Measurements from ENCODE around the gene MPND.

MPND gene

GRCh38 chr19:4365791-4366665, 22.7 kb downstream of the MPND start:
- no peak for DNase-seq (ENCODE audit: low read depth in 4 of 4, low spot score in 1 of 4)

- DNase-seq (ENCODE audit: low read depth in 4 of 4, low spot score in 1 of 4): no peak
These were observed 23.4 kb downstream of the MPND start for GRCh38 chr19:4366666-4367335.

GRCh38 chr19:4367336-4367723, 24.0 kb downstream of the MPND start:
- no peak for DNase-seq (ENCODE audit: low read depth in 4 of 4, low spot score in 1 of 4)

- no peak for DNase-seq (ENCODE audit: low read depth in 4 of 4, low spot score in 1 of 4)
These were observed 24.4 kb downstream of the MPND start for GRCh38 chr19:4367781-4368127.

- DNase-seq (ENCODE audit: low read depth in 4 of 4, low spot score in 1 of 4): no peak
These were observed 24.9 kb downstream of the MPND start for GRCh38 chr19:4368128-4368820.

- peak in 3 of 4 experiments; percentile 28 to 67 (median 37) for DNase-seq (ENCODE audit: low read depth in 4 of 4, low spot score in 1 of 4)
These were observed 25.9 kb downstream of the MPND start for GRCh38 chr19:4369109-4369887.

- peak; percentile 52 to 73 (median 58) for DNase-seq (ENCODE audit: low read depth in 4 of 4, low spot score in 1 of 4)
These were observed 26.5 kb downstream of the MPND start for GRCh38 chr19:4369888-4370260.

GRCh38 chr19:4370418-4371041, 27.2 kb downstream of the MPND start:
- DNase-seq (ENCODE audit: low read depth in 4 of 4, low spot score in 1 of 4): no peak

GRCh38 chr19:4371247-4372164, 28.1 kb downstream of the MPND start:
- DNase-seq (ENCODE audit: low read depth in 4 of 4, low spot score in 1 of 4): no peak

GRCh38 chr19:4372165-4373012, 29.0 kb downstream of the MPND start:
- no peak for DNase-seq (ENCODE audit: low read depth in 4 of 4, low spot score in 1 of 4)

GRCh38 chr19:4373013-4373367, 29.6 kb downstream of the MPND start:
- DNase-seq (ENCODE audit: low read depth in 4 of 4, low spot score in 1 of 4): no peak

GRCh38 chr19:4373601-4374497, 30.5 kb downstream of the MPND start:
- DNase-seq (ENCODE audit: low read depth in 4 of 4, low spot score in 1 of 4): no peak

- DNase-seq (ENCODE audit: low read depth in 4 of 4, low spot score in 1 of 4): no peak
These were observed 31.3 kb downstream of the MPND start for GRCh38 chr19:4374498-4375163.

GRCh38 chr19:4375164-4376027, 32.0 kb downstream of the MPND start:
- DNase-seq (ENCODE audit: low read depth in 4 of 4, low spot score in 1 of 4): no peak

- no peak for DNase-seq (ENCODE audit: low read depth in 4 of 4, low spot score in 1 of 4)
These were observed 32.8 kb downstream of the MPND start for GRCh38 chr19:4376028-4376670.

- DNase-seq (ENCODE audit: low read depth in 4 of 4, low spot score in 1 of 4): no peak
These were observed 33.3 kb downstream of the MPND start for GRCh38 chr19:4376671-4376990.

All from stimulated activated CD4-positive, alpha-beta T cell treated with anti-CD3 and anti-CD28 coated beads, Interleukin-1b, Interleukin-23, amount 100 ng/mL, for 24 hours (primary cell).